Measurements from ENCODE around the gene DACH1. TPM values are rescaled to one million over a fixed set of nuclear protein-coding genes. Genes with fewer than 3 reads are reported as not detected.

The DACH1 gene
- total and polyA plus RNA-seq, 2 experiments from 2014 or later = 1.3 to 6.5 TPM

GRCh38 chr13:71789037-71789436 lies 78.0 kb downstream of the DACH1 start:
- Histone ChIP-seq H3K27me3 (no peaks in the 10 kb centered on the region), H4K20me1 (ENCODE audit: insufficient read depth, poor library complexity, severe bottlenecking) (no peaks in the 10 kb centered on the region), H3K27ac (no peak overlapping the region), H3K79me2 (no peaks in the 10 kb centered on the region), H2AFZ (no peak overlapping the region), H3K4me3 (no peak overlapping the region), H3K9me2 (replicated peaks; ENCODE audit: insufficient read depth) (no peaks in the 10 kb centered on the region), H3K36me3 (replicated peaks; ENCODE audit: insufficient read depth, low read depth) (no peaks in the 10 kb centered on the region), H3K4me1 (ENCODE audit: insufficient read depth) (no peaks in the 10 kb centered on the region), H3K9me3 (ENCODE audit: low read depth) (no peaks in the 10 kb centered on the region), H3K4me2 (no peak overlapping the region)
- no peak for DNase-seq (ENCODE audit: low spot score)
- no peak for TF ChIP-seq CTCF (IDR thresholded peaks at IDR 0.05; ENCODE audit: poor library complexity)
- no peak for TF ChIP-seq EZH2phosphoT487 (IDR thresholded peaks at IDR 0.05; ENCODE audit: low read depth, severe bottlenecking, unreplicated experiment)
- no peak for TF ChIP-seq EZH2 (IDR thresholded peaks at IDR 0.05; ENCODE audit: borderline replicate concordance)

GRCh38 chr13:71787414-71787813 lies 79.6 kb downstream of the DACH1 start:
- H3K4me3 ChIP-seq = no peak overlapping the region

GRCh38 chr13:71786875-71787274 lies 80.1 kb downstream of the DACH1 start:
- H3K4me3 ChIP-seq = no peak overlapping the region
- H4K20me1 ChIP-seq (ENCODE audit: insufficient read depth, poor library complexity, severe bottlenecking) = no peaks in the 10 kb centered on the region
- H2AFZ ChIP-seq = no peak overlapping the region
- H3K9me2 ChIP-seq (replicated peaks; ENCODE audit: insufficient read depth) = no peaks in the 10 kb centered on the region
- H3K4me1 ChIP-seq (ENCODE audit: insufficient read depth) = no peaks in the 10 kb centered on the region
- no peaks in the 10 kb centered on the region for H3K79me2 ChIP-seq
- H3K36me3 ChIP-seq (replicated peaks; ENCODE audit: insufficient read depth, low read depth) = no peaks in the 10 kb centered on the region
- no peak overlapping the region for H3K27ac ChIP-seq
- H3K9me3 ChIP-seq (ENCODE audit: low read depth) = no peaks in the 10 kb centered on the region
- peak overlapping the region; percentile 26 for H3K4me2 ChIP-seq
- no peak for DNase-seq (ENCODE audit: low spot score)
- TF ChIP-seq CTCF (IDR thresholded peaks at IDR 0.05; ENCODE audit: poor library complexity) (no peak), EZH2phosphoT487 (IDR thresholded peaks at IDR 0.05; ENCODE audit: low read depth, severe bottlenecking, unreplicated experiment) (no peak), EZH2 (IDR thresholded peaks at IDR 0.05; ENCODE audit: borderline replicate concordance) (no peak)
- H3K27me3 ChIP-seq = no peaks in the 10 kb centered on the region
- 56% methylated on average over 4 of the region's 4 CpGs for WGBS (ENCODE audit: low lambda C conversion rate, missing lambda C conversion rate)

More at GRCh38 chr13:71787414-71787813, 79.6 kb downstream of the DACH1 start:
- DNase-seq (ENCODE audit: low spot score) = peak; percentile 4
- Histone ChIP-seq H3K4me1 (ENCODE audit: insufficient read depth) (no peaks in the 10 kb centered on the region), H3K79me2 (no peaks in the 10 kb centered on the region), H3K36me3 (replicated peaks; ENCODE audit: insufficient read depth, low read depth) (no peaks in the 10 kb centered on the region), H3K9me3 (ENCODE audit: low read depth) (no peaks in the 10 kb centered on the region), H3K27ac (no peak overlapping the region), H3K4me2 (peak overlapping the region; percentile 26), H2AFZ (no peak overlapping the region), H3K27me3 (no peaks in the 10 kb centered on the region), H4K20me1 (ENCODE audit: insufficient read depth, poor library complexity, severe bottlenecking) (no peaks in the 10 kb centered on the region), H3K9me2 (replicated peaks; ENCODE audit: insufficient read depth) (no peaks in the 10 kb centered on the region)
- no peak for TF ChIP-seq EZH2phosphoT487 (IDR thresholded peaks at IDR 0.05; ENCODE audit: low read depth, severe bottlenecking, unreplicated experiment)
- TF ChIP-seq CTCF (IDR thresholded peaks at IDR 0.05; ENCODE audit: poor library complexity) = no peak
- no peak for TF ChIP-seq EZH2 (IDR thresholded peaks at IDR 0.05; ENCODE audit: borderline replicate concordance)
- 63% methylated on average over 9 of the region's 9 CpGs for WGBS (ENCODE audit: low lambda C conversion rate, missing lambda C conversion rate)

- 73% methylated on average over 2 of the region's 2 CpGs for WGBS (ENCODE audit: low lambda C conversion rate, missing lambda C conversion rate)
- Histone ChIP-seq H3K79me2 (no peaks in the 10 kb centered on the region), H3K27ac (no peak overlapping the region), H2AFZ (no peak overlapping the region), H3K36me3 (replicated peaks; ENCODE audit: insufficient read depth, low read depth) (no peaks in the 10 kb centered on the region), H3K4me1 (ENCODE audit: insufficient read depth) (no peaks in the 10 kb centered on the region), H4K20me1 (ENCODE audit: insufficient read depth, poor library complexity, severe bottlenecking) (no peaks in the 10 kb centered on the region), H3K27me3 (no peaks in the 10 kb centered on the region), H3K9me2 (replicated peaks; ENCODE audit: insufficient read depth) (no peaks in the 10 kb centered on the region), H3K9me3 (ENCODE audit: low read depth) (no peaks in the 10 kb centered on the region), H3K4me2 (no peak overlapping the region), H3K4me3 (no peak overlapping the region)
- no peak for DNase-seq (ENCODE audit: low spot score)
- TF ChIP-seq CTCF (IDR thresholded peaks at IDR 0.05; ENCODE audit: poor library complexity) (no peak), EZH2 (IDR thresholded peaks at IDR 0.05; ENCODE audit: borderline replicate concordance) (no peak), EZH2phosphoT487 (IDR thresholded peaks at IDR 0.05; ENCODE audit: low read depth, severe bottlenecking, unreplicated experiment) (no peak)
These were observed 81.6 kb downstream of the DACH1 start for GRCh38 chr13:71785361-71785760.

Measured in hepatocyte (in vitro differentiated cells).